Measurements from ENCODE around the gene EHD4.

DNA sequence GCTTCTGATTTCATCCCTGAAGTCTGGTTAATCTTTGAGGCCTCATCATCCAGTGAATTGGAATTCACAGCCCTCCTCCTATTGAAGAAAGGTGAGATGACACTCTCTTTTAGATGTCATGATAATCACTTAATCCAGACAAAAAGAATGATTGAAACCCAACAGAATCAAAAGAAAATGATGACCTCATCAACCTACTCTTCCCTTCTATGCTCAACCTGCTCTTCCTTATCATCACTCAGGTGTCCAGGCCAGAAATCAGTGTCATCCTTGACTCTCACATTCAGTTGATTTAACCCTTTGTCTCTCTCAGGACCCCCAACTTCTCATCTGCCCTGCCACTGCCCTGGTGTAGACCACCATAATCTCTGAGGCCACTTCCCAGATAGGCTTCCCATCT lies 36.7 kb upstream of the EHD4 start:
- no peak for TF ChIP-seq TAF1 (IDR thresholded peaks at IDR 0.05; ENCODE audit: borderline replicate concordance, insufficient read depth, low read length)
- TF ChIP-seq, protein P1, sequence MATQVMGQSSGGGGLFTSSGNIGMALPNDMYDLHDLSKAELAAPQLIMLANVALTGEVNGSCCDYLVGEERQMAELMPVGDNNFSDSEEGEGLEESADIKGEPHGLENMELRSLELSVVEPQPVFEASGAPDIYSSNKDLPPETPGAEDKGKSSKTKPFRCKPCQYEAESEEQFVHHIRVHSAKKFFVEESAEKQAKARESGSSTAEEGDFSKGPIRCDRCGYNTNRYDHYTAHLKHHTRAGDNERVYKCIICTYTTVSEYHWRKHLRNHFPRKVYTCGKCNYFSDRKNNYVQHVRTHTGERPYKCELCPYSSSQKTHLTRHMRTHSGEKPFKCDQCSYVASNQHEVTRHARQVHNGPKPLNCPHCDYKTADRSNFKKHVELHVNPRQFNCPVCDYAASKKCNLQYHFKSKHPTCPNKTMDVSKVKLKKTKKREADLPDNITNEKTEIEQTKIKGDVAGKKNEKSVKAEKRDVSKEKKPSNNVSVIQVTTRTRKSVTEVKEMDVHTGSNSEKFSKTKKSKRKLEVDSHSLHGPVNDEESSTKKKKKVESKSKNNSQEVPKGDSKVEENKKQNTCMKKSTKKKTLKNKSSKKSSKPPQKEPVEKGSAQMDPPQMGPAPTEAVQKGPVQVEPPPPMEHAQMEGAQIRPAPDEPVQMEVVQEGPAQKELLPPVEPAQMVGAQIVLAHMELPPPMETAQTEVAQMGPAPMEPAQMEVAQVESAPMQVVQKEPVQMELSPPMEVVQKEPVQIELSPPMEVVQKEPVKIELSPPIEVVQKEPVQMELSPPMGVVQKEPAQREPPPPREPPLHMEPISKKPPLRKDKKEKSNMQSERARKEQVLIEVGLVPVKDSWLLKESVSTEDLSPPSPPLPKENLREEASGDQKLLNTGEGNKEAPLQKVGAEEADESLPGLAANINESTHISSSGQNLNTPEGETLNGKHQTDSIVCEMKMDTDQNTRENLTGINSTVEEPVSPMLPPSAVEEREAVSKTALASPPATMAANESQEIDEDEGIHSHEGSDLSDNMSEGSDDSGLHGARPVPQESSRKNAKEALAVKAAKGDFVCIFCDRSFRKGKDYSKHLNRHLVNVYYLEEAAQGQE (IDR thresholded peaks at IDR 0.05; ENCODE audit: insufficient read depth in 1 of 2, low read depth in 2 of 2, low read length in 2 of 2), result no peak
- no peak for TF ChIP-seq POLR2AphosphoS5 (IDR thresholded peaks at IDR 0.05; ENCODE audit: low read depth, low read length)
- TF ChIP-seq FOXP2 (optimal IDR thresholded peaks at IDR 0.05; ENCODE audit: borderline replicate concordance, extremely low read depth, extremely low read length, insufficient read depth), result no peak
- TF ChIP-seq SIN3A (IDR thresholded peaks at IDR 0.05; ENCODE audit: borderline replicate concordance, insufficient read depth, low read length), result no peak

All from PFSK-1 (cell line).